NCI-H1048 (cell line): ENCODE measurements around the gene SHISA6.
"Not testable (repeated sequence)": the region's sequence is repeated elsewhere in the genome, so short reads cannot be mapped to it uniquely, and the experiment has no call there.

Experiments
- DNase-seq: peaks from one replicate; lab custom pipeline; 2025; lab: John Stamatoyannopoulos, UW

The SHISA6 gene

DNA sequence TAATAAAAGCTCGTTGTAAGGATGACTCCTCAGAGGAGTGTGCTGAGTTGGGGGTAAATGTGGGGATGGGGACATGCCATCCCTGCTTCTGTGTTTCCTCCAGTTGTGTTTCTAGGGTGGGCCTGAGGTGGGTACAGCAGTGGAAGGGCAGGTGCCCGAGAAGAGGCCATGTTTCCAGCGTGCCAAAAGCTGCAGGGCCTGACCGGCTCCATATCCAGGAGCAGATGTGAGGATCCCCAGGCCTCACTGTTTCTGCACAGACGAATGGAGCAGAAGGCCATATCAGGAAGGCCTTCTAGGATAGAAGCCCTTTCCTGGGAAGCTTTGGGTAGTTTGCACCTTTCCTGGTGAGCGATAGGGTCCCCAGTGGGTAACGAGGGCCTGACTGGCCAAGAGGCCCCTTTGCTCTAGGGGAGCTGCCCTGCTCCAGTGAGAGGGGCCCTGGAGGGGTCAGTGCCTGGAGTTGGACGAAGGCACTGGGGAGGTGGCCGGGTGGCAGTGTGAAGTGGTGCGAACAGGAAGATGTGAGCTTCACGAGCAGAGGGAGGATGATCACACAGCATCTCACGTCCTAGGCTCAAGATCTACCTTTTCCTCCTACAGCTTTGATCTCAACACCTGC lies 62.9 kb downstream of the SHISA6 start:
- DNase-seq = no peak

DNA sequence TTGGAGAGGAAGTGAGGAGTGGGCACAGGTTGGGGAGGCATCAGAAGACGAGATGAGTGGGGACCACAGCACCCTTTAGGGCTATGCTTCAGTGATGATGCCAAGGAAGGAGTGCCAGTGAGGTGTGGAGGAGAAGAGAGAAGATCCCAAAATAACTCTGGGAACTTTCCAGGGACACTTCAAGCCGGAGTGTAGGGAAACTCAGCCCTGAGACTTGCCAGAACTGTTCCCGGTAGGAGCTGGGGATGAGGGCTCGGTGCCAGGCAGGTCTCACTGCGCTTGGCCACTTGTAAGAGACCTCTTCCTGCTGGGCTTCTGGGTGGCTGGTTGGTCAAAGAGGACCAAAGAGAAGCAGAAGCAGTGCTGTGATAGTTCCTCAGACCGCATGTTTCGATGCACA lies 63.6 kb downstream of the SHISA6 start:
- no peak for DNase-seq

DNA sequence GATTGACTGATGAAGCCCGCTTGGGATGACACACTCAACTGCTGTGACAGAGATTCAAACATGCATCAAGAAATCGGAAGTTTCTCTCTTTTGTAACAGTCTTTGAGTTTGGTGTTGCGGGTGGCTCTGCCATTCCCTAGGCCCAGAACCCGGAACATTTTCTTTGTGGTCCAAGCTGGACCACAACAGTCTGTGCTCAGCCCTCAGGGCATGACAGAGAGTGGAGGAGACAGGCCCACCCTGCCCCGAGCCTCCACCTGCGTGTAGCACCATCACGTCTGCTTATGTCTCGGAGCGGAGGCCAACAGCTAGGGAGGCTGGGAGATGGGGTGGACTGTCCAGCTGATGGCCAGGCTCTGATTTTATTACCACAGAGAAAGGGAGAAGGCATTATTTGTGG lies 64.5 kb downstream of the SHISA6 start:
- DNase-seq = no peak

DNA sequence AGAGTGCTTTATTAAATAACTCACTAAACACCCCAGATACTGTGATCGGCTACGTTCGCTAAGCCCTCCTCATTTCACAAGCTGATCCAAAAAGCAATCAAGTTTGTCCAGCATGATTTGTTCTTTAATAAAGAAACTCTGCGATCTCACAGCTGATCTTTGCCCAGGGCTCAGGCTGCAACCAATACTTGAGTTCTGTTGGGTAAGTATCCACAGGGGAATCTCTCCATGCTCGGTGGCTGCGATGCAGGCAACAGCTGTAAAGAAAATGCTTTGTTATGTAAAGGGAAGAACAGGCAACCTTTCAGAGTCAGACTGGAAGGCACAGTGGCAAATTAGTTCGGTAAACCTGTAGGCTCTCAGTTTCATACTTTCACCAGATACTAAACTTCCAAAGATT lies 67.5 kb downstream of the SHISA6 start:
- no peak for DNase-seq

DNA sequence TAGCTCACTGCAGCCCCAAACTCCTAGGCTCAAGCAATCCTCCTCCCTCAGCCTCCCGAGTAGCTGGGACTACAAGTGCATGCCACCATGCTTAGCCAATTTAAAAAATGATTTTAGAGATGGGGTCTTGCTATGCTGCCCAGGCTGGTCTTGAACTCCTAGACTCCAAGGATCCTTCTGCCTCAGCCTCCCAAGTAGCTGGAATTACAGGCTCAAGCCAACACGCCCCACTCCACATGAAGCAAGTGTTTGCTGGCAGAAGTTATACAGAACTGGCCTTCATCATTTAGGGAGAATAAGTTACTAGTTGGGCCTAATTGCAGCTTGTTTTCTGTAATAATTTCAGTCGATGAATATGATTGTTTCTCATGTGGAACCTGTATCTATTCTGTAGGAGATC lies 68.0 kb downstream of the SHISA6 start:
- no peak for DNase-seq

DNA sequence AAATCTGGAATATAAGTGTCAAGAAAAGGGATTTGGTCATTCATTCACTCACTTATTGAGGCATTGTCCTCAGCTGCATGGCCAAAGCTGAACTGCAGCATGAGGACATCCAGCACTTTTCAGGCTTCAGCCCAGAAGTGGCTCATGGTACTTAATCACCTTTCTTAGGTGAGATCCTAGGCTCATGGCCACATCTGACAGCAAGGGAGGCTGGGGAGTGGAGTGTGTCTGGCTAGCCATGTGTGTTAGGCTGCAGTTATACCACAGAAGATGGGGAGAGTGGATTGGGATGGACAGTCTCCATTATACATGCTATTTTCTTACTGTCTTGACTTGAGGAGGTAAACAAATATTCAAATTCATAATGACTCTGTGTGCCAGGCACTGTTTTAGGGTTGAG lies 68.8 kb downstream of the SHISA6 start:
- DNase-seq = no peak

DNA sequence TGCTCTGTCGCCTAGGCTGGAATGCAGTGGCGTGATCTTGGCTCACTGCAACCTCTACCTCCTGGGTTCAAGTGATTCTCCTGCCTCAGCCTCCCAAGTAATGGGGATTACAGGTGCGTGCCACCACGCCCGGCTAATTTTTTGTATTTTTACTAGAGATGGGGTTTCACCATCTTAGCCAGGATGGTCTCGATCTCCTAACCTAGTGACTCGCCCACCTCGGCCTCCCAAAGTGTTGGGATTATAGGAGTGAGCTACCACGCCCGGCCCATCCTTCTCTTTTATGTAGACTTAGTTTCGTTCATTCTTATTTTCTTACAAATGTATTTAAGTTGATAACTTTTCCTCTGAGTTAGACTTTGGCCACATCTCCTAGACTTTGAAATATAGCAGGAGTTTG lies 75.4 kb downstream of the SHISA6 start:
- DNase-seq = not testable (repeated sequence)

DNA sequence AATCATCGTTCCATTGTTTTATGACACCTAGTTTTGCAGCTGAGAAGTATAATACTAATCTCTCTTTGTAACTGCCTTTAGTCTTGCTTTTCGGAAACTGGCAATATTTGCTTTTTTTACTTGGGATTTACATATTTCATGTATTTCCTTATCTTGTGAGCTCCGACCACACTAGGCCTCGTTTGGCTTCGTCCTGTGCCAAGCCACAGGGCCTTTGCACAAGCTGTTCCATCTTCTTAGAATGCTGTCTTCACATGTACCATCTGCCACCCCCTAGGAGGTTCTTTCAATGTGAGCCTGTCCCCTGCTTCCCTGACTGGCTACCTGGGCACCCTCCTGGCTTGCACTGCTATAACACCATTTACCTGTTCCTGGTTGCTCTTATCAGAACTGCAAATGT lies 77.2 kb downstream of the SHISA6 start:
- DNase-seq = no peak

DNA sequence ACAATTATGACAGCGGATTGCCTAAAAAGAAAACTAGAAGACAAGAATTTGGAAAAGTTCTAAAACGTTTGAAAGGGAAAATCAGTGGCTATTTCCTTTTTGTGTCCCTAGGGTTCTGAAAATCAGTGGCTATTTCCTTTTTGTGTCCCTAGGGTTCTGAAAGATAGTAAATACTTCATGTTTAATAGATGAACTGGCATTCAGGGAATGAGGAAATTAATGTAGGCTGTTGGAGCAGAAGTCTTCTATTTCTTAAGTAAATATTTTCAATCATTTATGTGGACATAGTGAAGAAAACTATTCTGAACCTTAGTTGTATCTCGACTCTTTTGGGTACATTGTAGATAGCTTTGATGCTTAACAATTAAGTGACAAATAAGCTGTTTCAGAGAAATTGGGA lies 78.9 kb downstream of the SHISA6 start:
- no peak for DNase-seq

DNA sequence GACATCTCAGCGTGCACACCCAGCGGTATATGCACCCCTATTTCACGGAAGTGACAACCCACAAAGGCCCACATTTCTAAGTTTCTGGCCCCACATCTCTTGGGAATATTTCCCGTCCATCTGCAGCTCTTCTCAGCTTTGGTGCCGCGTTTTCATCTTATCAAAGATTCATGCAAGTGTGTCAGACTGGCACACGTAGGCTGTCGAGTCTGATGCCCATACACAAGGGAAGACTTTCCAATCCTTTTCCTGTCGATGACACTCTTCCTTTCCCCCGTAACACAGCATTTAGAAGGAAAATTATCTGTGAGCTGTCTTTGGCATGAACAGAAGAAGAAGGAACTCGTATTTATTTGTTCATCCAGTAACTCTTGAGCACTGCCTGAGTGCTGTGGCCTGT lies 83.0 kb downstream of the SHISA6 start:
- no peak for DNase-seq

DNA sequence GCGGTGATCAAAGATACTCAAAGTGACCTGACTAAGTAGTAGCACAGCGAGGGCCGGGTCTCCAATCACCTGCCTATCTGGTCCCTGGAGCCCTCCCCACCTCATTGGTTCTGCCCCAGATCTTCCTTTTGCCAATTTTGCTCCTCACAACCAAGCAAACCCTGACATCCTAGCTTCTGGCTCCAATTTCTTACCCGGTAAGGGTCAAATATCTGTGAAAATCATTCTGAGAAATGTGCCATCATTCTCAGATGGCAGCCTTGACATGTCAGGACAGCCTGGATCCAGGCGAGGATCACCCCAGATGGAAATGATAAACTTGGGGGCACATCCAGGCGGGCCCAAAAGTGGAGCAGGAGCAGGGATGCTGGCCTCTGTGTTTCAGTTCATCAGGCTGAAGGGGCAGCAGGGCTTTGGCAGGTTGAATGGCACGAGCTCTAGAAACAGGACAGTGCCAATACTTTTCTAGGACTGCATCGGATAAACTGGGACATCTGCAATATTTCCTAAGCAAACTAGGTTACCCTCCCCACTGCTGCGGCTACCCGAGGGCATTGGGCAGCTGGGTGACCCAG lies 83.9 kb downstream of the SHISA6 start:
- DNase-seq = no peak

DNA sequence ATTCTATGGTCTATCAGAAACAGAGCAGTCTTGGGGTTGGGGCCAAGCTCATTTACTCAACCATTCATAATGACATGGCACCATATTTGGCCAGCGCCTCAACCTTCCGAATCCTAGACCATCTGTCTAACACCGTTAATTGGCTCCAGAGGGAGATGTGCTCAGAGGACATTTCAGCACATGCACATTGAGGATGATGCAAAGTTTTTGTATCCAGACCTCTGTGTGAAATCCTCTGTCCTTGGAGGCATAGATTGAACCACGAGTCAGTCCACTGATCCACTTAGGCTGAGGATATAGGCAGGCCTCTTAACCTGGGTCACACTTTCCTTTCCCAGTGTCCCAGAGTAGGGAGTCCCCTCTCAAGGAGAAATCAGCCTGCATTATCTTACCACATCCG lies 85.5 kb downstream of the SHISA6 start:
- no peak for DNase-seq

DNA sequence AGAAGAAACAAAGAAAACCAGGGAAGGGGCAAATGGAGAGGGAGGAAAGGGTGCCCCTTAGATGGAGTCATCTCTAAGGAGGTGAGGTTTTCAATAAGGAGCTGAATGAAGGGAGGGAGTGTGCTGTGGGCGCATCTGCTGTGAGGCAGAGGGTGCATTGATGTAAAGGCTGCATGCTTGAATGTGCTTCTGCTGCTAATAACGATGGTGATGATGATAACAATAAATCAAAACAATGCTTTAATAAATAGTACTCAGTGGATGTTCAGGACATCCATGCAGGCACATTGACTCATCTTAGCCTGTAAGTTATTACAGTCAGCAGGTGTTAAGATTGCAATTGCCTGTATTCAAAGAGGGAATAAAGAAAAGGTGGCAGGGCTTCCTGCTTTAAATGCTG lies 87.8 kb downstream of the SHISA6 start:
- no peak for DNase-seq

DNA sequence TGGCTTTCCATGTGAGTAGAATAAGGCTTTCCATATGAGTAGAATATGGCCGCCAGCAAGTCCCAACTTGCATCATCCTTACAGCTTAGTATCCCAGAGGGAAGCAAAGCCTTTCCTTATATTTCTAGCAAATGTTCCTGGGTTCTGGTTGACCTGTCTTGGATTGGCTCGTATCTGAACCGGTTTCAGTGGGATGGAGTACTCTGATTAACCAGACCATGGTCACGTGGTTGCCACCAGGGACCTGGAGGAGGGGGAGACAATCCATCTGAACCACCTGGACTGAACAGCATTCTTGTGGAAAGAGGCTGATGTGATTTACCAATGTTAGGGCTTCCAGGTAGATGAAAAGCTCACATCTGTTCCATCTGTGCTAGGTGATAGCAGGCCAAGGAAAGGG lies 89.0 kb downstream of the SHISA6 start:
- no peak for DNase-seq

DNA sequence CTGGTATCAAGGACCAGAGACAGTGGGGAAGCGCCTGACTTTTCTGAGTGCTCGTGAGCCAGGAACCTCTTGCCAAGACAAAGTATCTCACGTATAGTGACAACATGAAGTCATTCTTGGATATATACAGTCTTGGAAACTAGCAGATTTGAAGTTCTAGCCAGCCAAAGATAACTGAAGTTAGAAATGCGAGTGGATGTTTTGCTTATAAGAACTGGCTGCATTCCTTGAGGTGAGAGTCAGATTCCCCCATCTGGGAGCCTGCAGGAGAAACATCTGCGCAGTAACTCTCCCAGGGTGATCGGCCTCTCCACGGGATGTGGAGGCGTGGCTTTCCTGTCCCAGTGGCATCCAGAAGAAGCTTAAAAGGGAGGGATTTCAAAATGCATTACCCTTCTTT lies 89.8 kb downstream of the SHISA6 start:
- no peak for DNase-seq

DNA sequence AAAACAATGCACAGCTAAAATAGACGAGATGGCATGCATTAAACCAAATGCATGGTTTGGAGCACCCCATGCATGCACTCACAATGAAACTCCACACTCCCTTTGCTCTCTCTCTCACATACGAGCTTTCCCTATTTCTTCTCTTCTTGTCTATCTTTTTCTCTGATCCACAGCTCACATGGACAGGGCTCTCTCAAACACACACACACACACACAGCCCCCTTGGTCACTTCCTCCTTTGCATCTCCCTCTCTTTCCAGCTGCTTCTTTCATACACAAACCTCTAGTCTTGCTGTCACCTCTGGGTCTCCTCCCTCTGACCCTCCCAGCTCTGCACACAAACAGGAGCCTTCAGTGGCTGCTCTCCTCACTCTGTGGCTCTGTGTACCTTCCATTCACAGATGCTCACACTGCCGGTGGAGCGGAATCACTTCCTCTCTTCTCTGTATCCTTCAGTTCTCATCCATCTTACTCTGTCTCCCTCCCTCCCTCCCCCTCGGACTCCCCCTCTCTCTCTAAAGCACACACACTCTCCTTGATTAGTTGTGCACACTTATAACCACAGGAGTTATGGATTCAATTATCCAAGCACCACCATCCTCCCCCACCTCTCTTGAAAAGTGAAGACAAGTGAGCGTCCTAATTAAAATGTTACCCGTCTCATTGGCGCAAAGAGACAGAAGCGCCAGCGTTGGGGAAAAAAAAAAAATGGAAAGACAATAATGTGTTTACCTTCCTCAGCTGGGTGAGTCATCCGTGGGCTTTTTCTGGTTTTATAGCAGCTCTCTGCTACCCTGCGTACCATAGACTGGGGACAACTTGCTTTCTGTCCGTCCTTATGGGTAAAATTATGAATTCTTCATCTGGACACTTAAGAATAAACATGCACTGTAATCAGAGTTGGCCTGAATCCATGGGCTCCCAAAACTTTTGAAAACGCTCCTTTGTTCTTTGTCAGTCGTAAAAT lies 90.8 kb downstream of the SHISA6 start:
- DNase-seq = no peak

DNA sequence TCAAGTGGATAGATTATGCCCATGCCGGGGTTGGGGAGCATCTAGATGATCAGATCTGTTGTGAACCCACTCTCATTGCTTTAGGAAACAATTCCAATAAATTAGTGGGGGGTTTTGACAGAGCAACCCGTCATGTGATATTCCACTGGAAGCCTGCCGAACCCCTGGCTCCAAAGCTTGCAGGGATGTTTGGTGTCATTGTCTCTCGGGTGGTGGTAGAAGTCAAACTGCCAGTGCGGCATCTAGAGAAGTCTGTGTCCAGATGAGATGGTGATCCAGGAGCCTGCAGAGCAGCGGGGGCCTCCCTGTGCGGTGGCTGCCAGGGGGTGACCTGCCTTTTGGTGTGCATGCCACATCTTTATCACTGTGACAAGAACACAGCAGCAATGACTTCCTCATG lies 91.7 kb downstream of the SHISA6 start:
- DNase-seq = no peak

DNA sequence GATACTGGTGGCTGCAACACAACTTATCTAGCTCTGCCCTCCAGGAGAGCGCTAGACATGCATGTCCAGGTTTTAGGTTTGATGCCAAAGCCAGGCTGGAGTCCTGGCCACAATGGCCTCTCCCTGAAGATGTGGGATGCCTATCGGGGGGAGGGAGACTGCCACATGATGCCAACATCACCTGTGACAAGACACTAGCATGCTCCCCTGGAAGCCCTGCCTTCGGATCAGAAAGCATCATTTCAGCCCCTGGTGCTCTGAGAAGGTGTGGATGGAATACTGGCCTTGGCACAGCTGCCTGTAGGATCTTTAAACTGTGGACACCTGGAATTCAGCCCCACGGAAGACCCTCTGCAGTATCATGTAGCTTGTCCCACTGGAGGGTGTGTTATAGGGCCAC lies 93.5 kb downstream of the SHISA6 start:
- no peak for DNase-seq

DNA sequence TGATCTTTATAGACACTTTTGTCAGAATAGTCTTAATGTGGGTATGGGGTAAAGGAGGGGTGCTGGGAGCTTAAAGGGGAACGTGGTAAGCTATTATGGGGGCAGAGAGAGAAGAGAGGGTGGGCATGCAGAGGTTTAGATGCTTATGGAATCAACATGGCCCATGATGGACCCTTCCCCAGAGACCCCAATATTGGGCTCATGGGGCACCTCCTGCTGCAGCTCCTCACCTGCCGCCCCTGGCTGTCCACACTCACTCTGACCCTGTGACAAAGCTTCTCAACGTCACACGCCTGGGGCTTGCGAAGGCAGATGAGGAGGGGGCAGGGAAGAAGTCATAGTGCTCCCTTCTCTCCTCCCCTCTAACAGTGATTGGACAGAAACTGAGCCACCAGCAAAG lies 95.3 kb downstream of the SHISA6 start:
- DNase-seq = no peak

DNA sequence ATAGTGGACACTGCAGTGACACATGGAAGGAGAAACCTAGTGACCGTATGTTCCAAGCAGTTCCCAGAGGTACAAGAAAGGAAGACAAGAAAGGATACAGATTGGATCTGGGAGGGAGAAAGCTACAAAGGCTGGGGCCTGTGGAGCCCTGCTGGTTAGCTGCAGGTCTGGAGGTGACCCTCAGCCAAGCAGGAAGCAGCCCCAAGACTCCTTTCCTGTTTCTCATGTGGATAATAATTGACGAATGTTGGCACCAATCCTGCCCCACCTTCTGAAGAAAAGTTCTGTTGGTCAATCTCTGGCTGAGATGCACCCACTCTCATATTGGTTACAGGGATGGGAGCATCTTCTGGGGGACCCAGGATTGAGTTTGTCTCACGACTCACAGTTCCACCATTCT lies 99.8 kb downstream of the SHISA6 start:
- DNase-seq = no peak

DNA sequence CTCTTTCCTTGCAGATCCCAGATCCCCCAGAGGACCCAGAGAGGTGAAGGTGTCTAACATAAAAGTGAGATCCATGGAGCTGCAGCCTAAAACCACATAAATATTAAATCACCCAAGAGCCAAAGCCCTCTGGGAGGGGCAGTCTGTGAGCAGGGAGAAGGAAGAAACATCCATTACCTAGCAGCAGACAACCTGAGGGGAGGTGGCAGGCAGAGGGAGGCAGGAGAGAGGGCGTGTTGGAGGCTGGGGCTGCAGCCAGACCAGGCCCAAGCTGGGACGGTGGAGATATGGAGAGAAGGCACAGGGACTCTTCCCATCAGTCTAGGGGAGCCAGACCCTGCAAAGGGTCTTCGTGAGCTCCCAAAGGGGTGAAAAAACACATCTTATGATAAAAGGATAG lies 101.1 kb downstream of the SHISA6 start:
- no peak for DNase-seq

DNA sequence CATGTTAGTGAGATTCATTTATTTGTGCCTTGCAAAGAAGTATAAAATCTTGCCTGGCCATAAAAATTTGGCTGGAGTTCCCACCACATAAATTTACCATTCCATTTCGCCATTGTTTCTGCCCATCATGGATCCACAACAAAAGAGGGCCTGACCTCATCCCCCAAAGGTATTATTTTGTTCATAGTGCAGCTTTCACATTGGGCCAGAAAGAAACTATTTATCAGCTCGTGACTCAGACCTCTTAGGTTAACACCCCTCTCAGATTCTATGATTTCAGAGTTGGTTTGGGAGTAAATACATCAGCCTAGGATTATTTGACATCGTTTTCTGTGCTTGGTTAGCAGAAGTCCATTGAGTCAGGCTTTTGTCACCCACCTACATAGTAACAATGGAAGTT lies 108.1 kb downstream of the SHISA6 start:
- DNase-seq = no peak

DNA sequence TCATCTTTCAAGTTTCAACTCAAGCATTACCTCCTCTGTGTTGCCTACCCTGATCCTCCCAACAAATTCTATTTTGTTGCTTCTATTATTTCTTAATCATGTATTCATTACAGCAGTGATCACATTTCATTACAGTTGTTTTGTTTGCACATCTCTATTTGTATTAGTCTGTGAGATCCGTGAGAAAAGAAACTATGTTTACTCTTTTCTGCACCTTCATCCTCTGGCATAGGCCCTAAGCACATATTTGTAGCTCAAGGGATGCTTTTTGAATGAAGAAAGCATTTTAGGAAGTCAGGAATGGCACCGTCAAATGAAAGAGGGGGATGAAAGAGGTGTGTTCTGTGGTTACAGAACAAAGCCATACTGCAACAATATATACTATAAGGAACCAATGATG lies 110.5 kb downstream of the SHISA6 start:
- DNase-seq = no peak
